ENCODE data around the gene RHEB.
A peak's percentile ranks its signal among the peaks of the same experiment; 100 is the strongest.

RHEB gene

DNA sequence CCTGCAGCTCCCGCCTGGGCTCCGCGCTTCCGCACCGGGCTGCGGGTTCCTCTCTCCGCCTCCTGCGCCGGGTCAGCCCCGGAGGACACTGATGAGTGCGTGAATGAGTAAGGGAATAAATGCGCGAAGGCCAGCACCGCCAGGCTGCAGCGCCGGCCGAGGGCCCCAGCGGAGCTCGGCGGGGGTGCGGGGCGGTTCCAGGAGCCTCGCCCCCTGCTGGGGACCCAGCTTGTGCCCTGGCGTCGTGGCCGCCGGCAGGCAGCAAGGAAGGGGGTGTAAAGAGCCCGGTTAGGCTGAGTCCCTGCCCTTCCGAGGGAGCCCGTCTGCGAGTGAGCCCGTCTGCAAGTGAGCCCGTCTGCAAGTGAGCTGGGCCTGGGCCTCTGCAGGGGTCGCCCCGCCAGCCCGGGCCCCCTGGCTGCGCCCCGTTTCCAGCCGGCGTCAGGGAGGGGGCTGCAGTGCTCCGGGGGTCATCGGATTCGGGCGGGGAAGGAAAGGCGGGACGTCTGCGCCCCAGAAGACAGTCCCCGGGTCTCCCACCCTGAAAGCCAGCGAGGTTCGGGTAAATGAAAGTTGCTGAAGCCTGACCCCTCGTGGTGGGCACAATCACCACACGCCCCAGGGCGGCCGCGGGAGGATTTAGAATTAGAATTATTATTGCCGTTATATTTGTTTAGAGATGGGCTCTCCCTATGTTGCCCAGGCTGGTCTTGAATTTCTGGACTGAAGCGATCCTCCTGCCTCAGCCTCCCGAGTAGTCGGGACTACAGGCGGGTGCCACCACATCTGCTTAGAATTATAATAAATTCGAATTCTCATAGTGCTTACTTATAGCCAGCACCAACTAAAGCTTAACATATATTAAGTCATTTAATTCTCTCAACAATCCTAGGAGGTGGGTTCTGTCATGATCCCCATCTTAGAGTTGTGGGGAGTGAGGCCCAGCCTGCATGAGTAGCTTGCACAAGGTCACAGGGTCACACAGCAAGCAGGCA, 71.1 kb downstream of the RHEB start:
- peak; percentile 44 to 70 for DNase-seq (ENCODE audit: low read depth in 2 of 2)

DNA sequence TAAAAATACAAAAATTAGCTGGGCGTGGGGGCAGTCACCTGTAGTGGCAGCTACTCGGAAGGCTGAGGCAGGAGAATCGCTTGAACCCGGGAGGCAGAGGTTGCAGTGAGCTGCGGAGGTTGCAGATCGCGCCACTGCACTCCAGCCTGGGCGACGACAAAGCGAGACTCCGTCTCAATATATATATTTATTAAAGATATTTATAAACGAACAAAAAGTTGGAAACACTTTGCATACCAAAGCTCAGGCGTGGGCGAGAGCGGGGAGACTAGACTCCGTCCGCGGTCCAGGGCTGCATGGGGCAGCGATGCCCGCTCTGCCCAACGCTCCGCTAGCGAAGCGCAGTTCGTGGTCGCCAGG, 71.8 kb downstream of the RHEB start:
- no peak for DNase-seq (ENCODE audit: low read depth in 2 of 2)

DNA sequence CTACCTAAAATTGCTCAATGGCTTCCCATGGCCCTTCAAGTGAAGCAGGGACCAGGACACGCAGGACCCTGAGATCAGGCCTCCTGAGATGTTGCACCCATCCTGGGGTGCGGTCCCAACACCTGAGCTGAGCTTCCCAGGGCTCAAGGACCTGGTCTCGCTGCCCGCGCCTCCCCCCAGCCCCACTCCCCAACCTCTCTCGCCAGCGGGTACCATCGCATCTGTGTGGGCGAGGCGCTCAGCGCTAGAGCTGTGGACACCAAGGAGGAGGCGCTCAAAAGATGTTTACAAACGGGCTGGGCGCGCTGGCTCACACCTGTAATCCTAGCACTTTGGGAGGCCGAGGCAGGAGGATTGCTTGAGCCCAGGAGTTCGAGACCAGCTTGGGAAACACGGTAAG, 72.4 kb downstream of the RHEB start:
- DNase-seq (ENCODE audit: low read depth in 2 of 2) = no peak

DNA sequence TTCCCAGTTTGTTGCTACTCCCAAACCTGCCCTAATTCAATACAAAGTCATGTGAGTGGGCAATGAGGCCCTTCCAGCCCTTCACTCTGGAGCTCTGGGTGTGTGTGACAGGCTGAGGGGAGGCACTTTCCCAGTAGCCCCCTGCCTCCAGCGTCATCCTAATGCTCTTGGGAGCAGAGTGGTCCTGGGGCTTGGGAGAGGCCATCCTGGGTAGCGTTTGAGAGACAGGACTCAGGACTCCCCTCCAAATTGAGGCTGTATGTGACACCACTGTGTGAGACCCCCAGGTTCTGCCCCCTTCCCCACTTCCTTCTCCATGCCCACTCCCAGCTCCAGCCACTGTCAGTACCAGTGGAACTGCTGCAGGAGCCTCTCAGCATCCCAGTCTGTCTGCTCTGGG, 73.3 kb downstream of the RHEB start:
- DNase-seq (ENCODE audit: low read depth in 2 of 2) = no peak

DNA sequence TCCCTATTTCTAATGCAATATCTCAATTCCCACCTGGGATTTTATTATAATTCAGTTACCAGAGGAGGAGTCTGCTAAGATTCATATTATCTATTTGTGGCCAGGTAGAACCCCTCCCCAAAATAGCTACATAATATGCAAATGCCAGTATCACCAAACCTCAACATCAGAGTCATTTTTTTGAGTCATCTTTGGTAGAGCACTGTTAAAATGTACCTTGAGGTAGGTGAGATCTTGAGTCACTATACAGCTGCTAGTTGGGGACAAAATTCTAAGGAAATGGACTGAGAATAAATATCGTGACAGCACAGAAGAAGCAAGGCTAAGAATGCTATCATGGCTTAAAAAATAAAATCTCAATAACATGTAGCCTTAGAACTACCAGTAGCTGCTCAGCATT, 75.1 kb downstream of the RHEB start:
- DNase-seq (ENCODE audit: low read depth in 2 of 2) = no peak

DNA sequence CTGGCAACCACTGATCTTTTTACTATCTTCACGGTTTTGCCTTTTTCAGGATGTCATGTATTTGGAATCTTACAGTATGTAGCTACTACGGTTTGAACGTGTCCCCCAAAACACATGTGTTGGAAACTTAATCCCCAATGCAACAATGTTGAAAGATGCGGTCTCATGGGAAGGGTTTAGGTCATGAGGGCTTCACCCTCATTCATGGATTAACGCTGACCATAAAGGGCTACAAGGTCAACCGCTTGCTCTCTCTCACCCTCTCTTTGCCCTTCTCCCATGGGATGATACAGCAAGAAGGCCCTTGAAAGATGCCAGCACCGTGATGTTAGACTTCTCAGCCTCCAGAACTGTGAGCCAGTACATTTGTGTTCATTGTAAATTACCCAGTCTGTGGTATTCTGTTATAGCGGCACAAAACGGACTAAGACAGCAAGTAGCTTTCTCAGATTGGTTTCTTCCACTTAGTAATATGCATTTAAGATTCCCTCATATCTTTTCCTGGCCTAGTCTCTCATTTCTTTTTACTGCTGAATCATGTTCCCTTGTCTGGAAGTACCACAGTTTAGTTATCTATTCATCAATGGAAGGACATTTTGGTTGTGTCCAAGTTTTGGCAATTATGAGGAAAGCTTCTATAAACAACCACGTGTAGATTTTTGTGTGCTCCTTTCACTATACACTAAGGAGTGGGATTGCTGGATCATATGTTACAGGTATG, 76.8 kb downstream of the RHEB start:
- no peak for DNase-seq (ENCODE audit: low read depth in 2 of 2)

DNA sequence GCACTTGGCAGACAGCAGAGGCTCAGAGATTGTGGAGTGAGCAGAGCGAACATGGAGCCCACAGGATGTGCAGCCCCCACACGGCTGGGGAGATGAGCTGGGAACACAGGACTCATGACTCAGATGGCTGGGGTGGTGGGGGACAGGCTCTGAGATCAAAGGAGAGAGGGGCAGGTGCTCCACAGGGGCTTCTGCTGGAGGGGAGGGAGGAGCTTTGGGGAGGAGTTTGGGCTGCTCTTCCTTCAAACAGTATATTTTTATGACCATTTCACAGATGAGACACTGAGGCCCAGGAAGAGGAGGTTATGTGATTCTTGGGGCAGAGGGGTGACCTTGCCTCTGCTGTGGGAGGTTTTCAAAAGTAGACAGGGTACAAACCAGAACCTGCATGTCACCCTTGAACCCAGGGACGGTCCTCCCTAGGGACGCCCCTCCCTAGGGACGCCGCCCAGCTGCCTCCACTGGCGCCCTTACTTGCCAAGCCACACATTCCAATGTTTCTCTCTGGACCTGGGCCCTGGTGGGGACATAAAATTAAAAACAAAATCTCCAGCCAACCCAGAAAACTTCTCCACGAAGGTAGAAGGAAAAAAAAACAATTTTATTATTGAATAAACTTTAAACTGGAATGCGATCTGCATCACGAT, 78.8 kb downstream of the RHEB start:
- DNase-seq (ENCODE audit: low read depth in 2 of 2) = no peak

DNA sequence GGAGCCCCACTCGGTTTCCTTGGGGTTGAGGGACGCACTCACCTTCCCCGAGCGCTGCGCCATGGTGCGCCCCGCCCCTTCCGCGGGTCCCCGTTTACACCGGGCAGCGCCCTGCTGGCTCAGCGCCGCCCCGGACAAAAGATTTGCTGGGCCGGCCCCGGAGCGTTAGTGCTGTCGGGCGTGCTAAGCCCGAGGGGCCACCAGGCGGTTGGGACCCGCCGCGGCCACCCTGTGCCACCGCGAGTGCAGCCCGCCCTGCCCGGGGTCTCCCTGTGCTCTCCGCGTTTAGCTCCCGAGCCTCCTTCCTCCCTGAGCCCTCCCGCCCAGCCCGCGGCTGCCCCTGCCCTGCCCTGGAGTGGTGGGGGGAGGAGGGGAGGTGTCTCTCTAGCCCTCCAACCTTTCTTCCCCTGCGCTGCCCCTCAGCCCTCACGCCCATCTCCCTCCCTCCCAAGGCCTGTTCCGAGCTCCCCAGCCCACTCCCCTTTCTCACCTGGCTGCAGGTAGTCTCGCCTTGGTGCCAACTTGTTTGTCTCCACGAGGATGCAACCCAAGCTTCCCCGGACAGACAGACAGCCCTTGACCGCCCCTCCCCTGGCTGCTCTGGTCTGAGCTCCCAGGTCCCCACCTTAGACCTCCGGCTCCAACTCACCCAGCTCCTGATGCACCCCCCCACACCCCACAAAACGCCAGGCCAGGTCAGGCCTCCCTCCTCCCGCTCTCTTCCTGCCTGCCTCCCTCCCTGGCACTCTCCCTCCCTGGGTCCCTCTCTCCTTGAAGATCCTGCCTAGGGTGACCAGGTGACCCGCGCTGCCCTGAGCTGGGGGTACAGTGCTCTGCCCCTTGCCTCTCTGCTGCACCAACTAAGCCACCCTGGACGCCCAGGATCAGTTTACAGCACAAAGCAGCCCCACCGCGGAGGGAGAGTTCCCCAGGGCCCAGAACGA, 79.6 kb downstream of the RHEB start, which contains the start of gene CRYGN:
CRYGN (minus strand) TSS at position 287 of the 944 bp plus-strand sequence; CDS start at position 63, 224 bp downstream.
- no peak for DNase-seq (ENCODE audit: low read depth in 2 of 2)

DNA sequence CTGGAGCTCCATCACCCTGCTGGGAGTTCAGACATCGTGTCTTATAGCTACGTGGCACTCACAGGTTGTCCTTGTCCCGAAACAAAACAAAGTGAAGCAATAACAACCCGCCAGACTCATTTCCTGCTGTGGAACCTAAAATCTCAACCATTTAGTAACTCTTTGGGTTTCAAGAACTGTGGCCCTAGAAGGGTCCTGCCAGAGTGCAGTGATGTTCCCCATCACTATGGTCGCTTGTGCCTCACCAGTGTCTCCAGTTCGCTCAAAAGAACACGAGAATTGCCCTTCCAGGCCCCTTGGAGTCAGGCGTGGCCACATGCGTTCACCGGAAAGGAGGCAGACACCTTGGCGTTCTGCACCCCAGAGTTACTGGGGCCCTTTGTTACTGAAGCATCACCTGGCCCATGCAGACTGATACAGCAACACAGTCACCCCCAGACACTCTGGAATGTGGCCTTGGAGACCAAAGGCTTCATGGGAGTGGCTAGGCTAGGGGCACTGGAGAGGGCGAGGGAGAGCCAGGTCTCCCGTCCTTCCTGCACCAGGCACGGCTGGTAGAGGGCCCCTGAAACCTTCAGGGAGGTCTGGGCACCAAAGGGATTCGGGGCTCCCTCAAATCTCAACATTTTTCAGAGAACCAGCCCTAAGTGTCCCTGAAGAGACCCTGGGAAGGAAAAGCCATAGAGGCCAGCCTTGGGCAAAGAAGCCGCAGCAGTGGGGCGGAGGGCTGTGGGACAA, 80.7 kb downstream of the RHEB start:
- no peak for DNase-seq (ENCODE audit: low read depth in 2 of 2)

DNA sequence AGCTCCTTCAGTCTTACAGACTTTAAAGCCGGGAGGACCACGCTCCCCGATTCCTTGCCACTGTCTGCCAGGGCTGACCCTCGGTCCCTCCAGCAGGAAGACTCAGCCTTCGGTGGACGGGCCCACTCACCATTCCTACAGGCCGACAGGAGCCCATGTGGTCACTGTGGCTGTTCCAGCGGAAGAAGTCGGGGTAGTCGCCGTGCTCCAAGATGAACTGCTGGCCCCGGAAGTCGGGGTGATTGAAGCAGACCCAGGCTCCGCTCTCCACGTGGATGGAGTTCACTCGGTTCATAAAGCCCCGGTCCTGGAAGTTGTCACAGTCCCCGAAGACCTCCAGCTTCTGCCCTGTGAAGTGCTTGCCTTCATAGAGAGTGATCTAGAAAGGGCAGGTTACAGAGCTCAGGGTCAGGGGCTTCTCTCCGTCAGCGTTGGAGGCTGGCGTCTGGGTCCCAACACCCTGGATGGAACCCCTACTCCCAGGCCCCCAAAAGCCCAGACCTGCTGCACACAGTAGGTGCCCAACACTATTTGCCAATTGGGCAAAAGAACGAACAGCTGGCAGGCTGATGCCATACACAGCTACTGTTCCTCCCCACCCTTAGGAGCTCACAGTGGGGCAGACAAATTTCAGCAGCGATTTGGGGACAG, 81.7 kb downstream of the RHEB start:
- DNase-seq (ENCODE audit: low read depth in 2 of 2) = no peak

DNA sequence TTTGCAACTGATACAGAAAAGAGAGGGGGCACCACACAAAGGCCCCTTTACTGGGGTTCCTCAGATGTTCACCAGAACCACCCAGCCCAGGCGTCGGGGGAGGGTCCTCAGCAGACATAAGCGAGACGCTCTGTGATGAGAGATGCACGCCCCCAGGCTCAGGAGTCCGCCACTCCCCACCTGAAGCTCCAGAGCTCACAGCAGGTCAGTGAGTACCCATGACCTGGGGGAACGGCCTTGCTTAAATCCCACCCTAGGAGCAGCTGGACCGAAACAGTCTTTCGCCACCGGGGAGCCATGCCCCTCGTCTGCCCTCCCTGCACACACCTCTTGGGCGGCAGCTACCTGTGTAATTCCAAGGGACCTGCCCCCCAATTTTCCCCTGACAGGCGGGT, 82.5 kb downstream of the RHEB start:
- DNase-seq (ENCODE audit: low read depth in 2 of 2) = no peak

DNA sequence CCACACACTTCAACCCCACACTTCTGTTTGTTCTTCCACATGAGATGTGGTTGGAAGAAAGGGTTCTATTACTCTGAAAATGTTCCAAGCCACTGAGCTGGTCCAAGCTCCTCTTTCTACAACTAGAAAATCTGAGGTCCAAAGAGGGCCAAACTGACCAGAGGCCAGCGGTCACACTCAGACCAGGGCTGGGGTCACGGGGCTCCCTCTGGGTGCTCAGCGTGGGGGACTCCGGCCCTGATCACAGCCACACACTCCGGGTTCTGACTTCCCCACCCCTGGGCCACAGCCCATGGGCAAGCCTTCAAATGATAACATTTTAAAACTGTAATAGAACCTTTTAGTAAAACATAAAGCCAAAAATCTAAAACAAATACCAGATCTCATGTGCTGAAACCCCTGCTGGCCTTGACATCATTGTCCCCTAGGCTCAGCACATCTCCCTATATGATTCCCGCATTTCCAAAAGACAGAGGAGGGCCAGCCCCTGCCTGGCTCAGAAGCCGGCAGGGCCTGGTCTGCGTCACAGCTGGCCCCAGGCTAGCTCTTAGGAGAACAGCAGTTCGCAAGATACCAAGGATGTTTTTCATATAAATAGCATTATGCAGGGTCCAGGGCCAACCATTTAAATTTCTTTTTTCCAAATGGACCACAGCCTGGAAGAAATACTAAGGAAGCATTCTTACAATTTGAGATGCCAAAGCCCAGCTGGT, 83.1 kb downstream of the RHEB start:
- DNase-seq (ENCODE audit: low read depth in 2 of 2) = no peak

DNA sequence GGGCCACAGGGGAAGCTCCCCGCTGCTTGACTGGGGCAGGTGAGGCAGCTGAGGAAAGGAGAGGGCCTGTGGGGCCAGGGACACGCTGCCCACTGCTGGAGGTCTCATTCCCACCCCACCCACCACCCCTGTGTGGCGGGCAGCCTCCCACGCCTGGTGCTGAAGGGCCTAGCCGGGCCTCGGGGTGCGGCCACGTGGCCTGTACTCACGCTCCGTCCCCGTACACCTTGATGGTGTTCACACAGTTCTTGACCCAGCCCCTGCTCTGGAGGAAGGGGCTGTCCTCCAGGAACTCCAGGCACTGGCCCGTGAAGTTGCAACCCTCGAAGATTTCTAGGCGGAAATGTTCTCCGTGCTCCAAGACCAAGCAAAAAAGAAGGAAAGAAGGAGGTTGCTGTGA, 83.7 kb downstream of the RHEB start:
- DNase-seq (ENCODE audit: low read depth in 2 of 2) = no peak

DNA sequence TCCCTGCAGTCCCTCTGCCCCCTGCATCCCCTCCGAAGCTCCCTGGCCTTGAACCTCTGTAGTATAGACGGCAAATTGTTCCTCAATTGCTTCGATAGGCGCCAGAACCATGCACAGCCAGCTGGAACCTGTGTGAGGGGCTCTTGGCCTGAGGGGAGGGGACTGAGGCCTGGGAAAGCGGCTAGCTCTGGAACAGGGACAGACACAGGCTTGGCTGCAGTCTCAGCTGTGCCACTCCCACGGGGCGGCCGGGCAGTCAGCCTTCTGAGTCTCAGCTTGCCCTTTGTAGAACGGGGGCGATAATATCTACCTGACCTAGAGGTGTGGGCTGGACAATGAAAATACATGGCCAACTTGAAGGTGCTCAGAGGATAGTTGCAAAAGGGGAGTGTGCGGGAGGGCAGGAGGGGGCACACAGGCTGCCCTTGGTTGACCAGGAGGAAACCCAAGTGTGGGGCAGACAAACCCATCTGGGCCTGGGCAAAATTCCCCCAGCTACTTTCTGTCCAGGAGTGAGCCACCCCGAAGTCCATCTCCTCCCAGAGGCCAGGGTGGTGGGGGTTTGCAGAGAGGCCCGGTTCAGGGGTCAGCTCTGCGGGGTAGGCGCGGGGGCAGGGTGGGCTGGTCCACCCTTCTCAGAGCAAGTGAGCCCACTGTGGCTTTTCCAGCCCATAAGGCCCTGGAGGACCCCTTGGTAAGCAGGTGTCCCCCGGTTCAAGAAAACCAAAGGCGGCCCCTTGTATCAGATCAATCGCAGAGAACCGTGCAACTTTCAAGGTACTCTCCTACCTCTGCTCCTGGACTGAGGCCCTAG, 84.4 kb downstream of the RHEB start:
- no peak for DNase-seq (ENCODE audit: low read depth in 2 of 2)

DNA sequence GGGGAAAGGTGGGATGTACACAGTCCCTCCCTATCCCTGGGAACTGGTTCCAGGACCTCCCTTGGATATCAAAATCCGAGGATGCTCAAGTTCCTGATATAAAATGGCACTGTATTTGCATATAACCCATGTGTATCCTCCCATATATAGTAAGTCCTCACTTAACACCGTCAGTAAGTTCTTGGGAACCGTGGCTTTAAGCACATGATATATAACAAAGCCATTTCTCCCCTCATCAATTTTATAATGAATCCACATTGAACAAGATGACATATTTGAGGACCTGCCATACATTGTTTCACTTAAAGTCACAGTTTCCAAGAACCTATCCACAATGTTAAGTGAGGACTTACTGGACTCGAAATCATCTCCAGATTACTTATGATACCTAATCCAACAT, 85.1 kb downstream of the RHEB start:
- DNase-seq (ENCODE audit: low read depth in 2 of 2) = no peak

DNA sequence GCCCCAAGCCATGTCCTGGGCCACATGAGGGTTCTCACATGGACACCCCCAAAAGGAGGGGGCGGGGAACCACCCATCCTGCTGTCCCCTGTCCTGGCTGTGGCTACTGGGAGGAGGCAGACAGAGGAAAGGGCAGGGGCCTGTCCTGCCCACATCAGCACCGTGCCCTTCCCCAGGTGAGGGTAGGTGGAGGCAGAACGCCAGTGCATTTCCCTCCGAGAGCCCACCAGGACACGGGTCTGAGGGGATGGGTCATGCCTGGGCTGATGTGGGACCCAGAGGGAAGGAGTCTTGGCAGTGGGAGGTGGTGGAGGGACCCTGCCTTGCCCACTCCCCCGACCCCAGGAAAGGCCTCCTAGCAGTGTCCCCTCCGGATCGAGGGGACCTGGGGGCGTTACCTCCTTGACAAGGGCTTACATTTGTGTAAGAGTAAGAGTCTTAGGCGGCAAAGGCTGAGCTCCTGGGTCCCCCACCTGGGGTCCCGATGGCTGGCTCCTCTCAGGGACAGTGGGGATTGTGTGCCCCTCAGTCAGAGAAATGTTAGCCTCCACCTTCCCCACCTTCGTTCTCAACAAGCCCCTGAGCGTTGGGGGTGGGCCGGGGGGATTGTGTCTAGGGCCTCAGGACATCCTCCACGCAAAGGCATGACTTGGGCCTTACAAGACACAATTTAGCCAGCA, 85.8 kb downstream of the RHEB start:
- DNase-seq (ENCODE audit: low read depth in 2 of 2) = no peak

DNA sequence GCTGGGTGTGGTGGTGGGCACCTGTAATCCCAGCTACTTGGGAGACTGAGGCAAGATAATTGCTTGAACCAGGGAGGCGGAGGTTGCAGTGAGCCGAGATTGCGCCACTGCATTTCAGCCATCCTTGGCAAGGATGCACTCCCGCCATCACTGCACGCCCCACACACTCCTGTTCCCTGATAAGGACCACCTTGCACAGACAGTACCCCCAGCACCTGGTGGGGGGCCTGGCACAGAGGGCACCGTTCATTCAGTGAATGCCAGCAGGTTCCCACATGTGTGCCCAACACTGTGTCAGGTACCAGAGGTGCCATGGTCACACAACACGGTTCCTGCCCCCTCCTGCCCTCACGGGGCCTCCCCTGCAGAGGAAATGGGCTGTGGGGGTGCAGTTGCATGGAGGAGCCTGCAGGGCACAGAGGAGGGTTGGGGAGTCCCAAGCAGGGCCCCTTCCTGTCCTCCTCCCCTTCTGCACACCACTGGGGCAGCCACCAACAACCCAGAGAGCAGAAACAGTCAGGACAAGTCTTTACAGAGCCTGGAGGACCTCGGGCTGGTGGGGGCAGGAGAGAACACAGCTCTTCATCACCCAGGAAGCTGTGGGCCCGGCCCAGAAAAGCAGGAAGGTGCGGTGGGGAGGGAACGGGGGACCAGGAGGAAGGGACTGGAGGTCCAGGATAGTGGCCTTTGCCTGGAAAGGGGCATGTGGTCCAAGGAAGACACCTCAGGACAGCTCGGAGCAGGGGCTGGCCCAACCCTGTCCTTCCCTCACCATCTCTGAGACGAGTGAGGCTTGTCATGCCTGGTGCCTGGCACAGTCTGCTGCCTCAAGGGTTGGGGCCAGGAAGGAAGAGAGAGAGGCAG, 86.8 kb downstream of the RHEB start:
- no peak for DNase-seq (ENCODE audit: low read depth in 2 of 2)

Data from stimulated activated CD4-positive, alpha-beta T cell treated with anti-CD3 and anti-CD28 coated beads, Interleukin-1b, Interleukin-23, amount 100 ng/mL, for 1 hour (primary cell).